Mucosa of gallbladder (tissue), 1 donor: ENCODE results near the gene MTFMT. TPM values are rescaled to one million over a fixed set of nuclear protein-coding genes. Genes with fewer than 3 reads are reported as not detected.
"Not testable (repeated sequence)": the region's sequence is repeated elsewhere in the genome, so short reads cannot be mapped to it uniquely, and the experiment has no call there.

Experiments
- DNase-seq: peaks from one replicate; pipeline ENCODE4 v3.0.0-alpha.2; 2020; ENCODE audit warnings: low spot score
- total RNA-seq: library from RNA; stranded (reverse); gene quantifications from one replicate; pipeline ENCODE4 v1.2.1, GENCODE V29; 2021
- donor health status: DM: no; HTN: no; CAD: no.

Gene MTFMT
- total RNA-seq, 1 donor from 2014 or later = 13.2 TPM

DNA sequence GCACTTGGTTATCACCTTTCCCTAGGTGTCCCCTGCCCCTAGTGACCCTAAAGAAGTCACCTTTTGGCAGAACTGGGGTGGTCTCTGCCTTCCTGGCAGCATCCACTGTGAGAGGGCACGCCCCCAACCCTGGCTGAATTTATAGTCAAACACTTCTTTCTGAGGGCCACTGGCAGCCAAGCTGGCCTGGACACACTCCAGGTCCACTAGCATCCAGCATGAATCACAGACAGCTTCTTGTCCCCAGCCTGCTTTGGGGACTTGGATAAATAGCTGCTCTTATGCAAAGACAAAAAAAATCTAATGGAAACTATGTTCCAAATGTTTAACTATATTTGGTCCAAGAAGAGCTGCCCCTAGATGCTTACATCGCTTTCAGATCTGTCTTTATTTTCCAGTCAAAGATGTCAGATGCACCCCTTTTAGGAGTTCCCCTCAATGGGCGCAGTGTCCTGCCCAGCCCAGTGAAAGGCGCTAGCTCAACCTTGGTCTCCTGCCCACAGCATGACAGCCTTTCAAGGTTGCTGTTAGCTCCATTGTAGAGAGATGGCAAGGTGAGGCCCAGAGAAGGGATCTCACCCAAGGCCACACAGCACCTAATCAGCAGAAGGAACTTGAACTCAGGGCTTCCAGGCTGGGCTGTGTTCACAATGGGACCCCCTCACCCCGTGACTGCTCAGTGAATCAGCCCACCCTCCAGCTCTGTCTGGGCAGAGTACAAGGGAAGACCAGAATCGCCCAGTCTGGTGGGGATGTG lies 31.4 kb upstream of the MTFMT start:
- DNase-seq = no peak

DNA sequence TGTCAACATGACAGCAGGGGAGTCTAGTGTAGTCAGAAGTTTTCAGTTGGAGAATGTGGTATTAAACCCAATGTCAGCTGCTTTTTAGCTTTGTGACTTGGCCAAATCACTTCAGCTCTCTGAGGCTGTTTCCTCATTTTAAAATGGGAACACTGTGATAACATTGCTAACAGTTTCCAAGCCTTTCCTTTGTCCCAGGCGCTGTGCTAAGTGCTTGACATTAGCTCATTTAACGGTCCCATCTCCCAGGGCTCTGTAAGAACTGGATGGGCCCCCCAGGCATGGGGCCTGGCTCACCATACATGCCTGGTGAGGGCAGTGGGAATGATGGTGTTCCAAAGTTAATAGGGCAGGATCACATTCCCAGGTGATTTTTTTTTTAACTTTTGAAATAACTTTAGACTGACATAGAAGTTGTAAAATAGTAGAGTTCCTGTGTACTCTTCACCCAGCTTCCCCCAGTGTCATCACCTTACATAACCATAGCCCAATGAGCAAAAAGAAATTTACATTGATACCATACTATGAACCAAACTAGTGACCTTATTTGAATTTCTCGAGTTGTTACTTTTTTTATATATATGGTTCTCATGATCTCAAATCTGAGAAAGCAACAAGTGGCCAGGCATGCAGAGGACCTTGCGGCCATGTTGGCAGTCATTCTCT lies 30.6 kb upstream of the MTFMT start:
- DNase-seq = no peak

DNA sequence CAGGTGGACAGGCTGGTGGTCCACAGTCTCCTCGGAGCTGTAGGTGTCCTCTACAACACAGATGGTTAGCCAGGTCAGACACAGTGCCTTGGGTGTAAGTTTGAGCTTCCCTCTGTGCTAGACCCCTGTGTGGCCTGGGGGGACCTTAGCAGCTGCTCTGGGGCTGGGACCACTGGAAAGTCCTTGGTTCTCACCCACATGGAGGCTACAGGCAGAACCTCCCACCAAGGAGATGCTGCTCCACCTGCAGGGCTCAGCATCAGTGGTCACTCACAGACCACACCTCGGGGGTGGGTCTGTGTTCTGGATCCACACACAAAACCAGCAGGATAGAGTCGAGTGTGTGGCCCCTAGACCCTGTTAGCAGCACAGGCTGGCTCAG lies 29.9 kb upstream of the MTFMT start:
- DNase-seq = no peak

DNA sequence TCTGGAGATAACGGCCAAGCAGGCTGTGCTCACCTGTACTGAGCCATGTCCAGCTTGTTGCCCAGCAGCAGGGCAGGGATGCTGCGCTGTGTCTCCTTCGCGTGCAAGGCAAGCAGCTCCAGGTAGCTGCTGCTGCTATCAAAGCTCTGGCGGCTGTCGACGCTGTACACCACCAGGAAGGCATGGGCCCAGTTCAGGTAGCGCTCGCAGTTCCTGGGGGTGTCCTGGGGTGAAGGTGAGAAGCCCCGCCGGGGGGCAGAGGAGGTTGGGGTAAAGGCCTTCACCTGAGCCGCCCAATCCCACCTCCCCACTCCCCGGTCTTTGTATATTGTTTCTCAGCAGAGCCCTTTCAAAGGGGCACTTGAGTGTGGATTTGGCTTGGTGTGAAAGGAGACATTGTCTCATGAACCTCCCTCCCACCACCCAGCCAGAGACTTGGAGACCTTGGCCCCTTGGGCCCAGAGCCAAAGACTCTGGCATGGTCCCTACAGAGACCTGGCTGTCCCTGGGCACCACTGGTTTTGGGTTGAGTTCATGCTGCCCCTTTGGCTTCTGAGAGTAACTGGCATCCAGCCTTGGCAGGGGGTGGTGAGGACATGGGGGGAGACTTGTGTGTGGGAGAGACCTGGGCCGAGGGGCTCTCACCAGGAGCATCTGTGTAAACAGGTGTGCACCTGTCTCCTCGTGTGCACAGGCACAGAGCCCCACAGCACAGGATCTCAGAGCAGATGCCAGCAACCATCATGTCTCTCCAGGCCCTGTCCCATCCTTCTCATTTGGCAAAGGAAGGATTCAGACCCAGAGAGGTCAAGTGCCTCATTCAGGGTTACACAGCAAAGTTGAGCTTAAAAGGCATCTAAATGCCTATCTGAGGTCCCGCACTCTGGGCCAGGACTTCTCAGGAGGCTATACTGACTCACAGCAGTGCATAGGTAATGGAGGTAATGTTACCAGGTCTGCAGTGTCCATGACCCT lies 29.2 kb upstream of the MTFMT start:
- no peak for DNase-seq

DNA sequence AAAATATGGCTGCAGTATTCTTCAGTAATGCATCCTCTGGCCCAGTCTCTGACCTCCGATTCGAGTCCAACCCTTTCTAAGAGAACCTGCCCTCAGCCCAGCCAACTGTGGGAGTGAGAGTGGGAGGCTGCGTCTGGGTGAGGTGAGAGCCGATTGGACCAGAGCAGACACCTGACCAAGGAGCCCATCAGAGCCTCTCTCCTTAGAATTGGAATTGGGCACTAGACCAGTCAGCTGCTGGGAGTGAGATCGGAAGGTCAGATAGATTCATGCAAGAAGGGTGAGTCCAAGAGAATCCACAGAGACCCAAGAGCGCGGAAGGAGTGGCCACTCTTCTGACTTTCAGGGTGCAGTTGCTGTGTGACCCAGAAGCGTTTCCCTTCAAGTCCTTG lies 28.1 kb upstream of the MTFMT start:
- no peak for DNase-seq

DNA sequence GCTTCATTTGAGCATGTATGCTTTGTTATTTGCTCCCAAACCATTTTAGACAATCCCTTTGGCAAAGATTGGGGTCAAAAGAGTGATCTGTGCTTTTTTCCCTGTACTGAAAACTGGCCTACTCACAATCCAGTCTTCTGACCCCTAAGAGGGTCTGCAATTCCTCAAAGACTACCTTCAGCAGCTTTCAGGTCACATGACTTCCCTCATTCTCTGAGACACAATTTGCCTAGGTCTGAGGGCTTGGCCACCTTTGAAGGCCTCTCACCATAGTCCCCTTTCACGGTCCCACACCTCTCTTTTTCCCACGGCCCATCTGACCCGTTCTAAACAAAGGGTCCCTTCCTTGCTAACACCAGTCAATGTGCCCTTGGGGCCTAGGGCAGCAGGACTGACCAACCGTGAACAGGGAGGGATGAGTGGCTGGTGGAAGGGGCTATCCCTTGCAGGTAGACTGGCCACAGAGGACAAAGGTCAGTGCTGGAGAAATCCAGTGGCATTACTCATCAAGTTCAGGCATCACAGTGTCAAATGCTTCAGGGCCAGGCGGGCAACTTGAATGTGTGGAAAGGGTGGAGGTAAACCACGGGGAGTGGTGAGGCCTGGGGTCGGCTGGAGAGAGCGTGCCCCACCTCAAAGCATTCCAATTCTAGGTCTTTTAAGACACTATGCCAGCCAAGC lies 27.6 kb upstream of the MTFMT start:
- peak; percentile 77 for DNase-seq

DNA sequence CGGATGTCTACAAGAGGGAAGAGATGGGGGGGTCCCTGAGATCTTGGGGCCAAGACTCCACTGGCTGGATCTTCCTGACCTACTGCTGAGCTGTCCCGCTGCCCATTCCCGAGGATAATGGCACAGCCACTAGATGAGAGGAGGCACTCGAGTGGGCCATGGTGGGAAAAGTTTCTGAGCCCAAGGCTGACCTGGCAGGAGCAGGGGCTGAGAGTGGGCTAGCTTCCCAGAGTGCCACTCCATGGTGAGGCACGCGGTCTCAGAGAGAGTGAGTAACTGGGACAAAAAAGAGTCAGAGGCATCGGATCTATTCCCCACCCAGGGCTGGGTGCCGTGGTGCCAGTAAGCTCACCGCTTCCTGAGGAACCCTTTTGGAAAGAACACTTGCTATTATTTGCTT lies 26.7 kb upstream of the MTFMT start:
- no peak for DNase-seq

DNA sequence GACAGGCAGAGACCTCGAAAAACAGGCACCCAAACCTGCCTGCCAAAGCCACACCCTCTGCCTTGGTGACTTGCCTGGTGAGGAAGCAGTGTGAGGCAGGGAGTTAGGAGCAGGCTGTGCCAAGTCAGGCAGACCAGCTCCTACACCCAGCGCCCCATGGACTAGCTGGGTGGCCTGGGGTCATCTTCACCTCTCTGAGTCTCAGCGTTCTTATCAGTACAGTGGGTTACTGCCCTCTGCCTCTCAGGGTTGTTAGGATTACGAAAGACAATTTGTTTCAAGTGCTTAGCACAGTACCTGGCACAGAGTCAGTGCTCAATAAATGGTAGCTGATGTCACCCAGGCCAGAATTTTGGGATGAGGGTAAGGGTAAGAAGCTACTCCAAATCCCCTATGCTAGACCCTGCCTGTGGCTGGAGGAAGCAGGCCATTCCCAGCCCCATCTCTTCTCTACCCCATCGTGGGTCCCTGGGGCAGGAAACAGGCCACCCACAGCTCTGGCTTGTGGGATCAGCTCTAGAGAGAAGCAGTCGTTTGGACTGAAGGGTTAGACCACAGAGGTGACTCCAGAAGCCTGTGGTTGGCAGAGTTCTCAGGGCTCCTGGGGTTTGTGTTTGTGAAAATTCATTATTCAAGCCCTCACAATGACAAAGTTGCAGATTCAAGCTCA lies 25.9 kb upstream of the MTFMT start:
- peak; percentile 71 for DNase-seq

DNA sequence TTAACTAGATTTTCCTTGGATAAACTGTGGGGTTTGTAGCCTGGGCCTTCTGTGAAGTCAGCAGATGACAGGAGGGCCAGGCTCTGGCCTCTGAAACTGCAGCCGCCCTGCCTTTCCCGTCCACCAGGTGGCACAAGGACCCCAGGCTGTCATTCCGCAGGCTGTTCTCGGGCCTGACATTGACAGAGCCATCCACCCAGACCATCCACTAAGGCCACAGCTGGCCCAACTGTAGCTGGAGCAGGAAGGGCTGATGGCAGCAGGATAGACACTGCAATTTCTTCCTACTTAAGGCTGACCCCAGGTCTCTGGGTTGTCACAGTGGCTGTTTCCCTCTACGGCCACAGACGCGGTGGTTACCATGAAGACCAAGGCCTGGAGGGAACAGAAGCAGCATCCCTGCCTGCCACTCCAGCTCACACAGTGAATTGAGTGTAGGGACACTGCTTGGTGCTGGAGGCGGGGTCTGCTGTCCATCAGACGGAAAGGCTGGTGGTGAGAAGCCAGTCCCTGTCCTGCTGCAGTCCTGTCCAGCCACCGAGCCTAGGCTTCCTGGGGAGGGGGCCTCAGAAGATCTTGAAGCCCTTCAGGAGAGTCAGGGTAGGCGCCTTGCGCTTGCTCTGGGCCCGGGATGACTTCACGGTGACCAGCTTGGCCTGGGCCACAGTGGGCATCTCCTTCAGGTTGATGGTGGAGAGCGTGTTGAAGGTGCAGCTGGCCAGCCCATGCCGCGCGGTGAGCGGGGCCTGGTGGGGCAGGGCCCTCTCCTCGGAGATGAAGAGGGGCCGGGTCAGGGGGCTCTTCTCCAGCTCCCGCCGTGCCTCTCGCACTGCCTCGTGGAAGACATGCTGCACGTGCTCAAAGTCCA lies 25.1 kb upstream of the MTFMT start:
- DNase-seq = peak; percentile 80

DNA sequence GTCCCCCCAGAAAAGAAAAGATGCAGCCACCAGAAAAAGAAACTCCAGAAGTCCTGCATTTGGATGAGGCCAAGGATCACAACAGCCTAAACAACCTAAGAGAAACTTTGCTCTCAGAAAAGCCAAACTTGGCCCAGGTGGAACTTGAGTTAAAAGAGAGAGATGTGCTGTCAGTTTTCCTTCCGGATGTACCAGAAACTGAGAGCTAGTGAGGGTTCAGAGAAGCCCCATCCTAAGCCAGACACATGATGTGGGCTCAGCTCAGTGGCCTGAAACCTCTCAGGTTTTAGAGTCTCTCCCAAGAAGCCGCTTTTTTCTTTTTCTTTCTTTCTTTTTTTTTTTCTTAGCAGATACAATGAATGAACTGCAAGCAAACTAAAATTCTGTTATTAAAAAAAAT lies 23.5 kb upstream of the MTFMT start:
- no peak for DNase-seq

DNA sequence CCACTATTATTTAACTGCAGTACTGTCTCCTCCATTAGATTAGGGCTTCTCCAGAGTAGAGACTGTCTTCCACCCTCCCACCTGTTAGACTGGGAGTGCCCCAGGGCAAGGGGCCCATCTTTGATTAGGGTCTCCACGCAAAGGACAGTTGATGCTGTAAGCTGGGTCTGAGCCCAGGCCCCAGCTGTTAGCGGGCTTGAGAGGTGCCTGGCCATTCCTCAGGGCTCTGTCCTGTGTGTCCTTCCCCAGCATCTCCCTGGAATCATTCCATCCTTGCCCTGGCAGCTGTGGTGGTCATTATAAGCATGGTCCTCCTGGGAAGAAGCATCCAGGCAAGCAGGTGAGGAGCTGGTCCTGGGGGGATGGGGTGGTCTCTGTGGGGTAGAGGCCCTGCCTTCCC lies 21.8 kb upstream of the MTFMT start:
- no peak for DNase-seq

DNA sequence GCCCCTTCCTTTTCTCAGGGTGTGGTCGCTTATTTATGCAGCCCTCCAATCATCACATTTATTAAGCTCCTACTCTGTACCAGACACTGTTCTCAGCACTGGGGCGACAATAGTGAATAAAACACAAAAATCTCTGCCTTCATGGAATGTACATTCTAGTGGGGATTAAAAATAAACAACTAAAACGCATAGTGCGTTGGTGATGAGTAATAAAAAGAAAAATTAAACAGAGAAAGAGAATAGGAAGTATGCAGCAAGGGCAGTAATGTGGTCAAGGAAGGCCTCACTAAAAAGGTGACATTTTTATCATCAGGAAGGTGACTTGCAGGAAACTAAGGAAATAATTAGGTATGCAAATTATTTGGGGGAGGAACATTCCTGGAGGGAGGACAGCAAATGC lies 20.8 kb upstream of the MTFMT start:
- no peak for DNase-seq

DNA sequence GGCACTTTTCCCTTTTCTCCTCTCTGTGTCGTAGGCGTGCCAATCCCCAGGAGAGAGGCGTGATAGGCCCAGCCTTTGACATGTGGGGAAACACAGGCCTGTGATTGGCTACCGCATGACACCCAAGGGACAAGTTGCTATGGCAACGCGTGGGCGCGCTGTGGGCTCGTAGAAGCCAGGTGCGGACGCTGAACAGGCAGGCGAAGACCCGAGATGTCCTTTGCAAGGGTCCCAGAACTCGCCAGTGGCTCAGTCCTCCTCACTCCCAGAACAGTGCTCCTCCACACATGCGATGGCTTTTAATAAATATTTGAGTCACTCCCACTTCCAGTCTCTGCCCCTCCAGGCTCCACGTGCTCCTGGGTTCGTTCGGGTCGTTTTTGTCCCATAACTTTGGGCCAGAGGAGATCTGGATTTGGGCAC lies 20.0 kb upstream of the MTFMT start:
- DNase-seq = peak; percentile 93

DNA sequence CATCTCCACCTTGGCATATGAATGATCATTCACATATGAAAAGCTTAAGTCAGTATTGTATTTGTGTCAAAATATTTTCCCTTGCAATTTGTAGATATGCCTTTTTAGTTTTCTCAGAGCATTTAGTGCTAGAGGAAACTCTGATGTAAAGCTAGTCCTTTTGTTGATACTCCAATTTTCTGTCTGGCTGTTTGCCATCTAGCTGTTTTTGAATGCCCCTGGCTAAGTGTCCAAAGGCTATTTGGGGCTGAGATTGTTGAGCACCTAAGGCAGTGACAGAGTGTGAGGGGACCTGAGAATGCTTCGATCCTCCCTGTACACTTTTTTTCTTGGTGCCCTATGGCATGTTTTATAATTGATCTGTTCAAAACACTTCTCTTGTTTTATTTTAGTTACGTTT lies 18.8 kb upstream of the MTFMT start:
- DNase-seq = no peak

DNA sequence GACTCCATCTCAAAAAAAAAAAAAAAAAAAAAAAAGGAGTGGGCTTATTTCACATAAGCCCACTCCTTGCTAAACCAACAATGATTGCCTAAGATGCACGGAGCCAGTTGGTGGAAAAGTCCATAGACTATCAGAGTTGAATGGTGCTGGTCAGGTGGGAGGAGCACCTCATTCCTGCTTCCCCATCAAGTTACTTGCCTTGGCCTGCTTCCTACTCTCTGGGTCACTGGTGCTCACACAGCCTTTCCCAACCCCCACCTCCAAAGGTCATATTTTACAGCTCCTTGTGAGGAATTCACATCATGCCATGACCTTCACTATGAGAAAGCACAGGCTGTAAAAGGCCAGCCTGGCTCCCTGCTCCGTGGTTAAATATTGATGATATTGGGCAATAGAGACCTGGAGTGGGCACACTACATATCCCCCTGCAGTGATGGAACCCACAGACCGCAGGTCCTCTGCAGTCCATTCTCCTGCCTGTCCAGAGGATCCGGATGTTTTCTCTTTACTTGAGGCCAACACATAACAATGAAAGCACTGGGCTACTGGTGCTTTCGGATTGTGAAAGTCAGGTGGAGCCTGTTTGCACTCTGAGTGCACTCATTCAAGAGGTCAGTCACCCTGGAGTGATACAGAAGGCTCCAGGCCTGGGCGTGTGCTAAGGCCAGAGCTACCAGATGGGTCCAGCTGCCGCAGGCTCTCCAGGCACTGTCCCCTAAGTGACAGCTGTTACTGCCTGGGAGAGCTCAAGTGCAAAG lies 15.5 kb upstream of the MTFMT start, which contains the start of gene SLC51B:
Gene SLC51B (plus strand): TSS at position 664 of the 758 bp plus-strand sequence. CDS start 4,618 bp downstream, outside the sequence.
- peak; percentile 69 for DNase-seq

DNA sequence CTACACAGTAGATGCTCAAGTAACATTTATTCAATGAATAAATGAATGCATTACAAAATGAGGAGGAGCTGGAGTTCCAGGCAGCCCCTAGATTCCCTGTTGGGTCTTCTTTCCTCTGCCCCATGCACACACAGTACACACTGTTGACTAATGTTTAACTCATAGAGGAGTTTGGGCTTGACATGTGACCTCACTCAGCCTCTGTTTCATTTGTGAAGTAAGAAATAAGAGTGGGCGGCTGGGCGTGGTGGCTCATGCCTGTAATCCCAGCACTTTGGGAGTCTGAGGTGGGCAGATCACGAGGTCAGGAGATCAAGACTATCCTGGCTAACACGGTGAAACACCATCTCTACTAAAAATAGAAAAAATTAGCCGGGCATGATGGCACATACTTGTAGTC lies 14.8 kb upstream of the MTFMT start:
- DNase-seq = not testable (repeated sequence)

DNA sequence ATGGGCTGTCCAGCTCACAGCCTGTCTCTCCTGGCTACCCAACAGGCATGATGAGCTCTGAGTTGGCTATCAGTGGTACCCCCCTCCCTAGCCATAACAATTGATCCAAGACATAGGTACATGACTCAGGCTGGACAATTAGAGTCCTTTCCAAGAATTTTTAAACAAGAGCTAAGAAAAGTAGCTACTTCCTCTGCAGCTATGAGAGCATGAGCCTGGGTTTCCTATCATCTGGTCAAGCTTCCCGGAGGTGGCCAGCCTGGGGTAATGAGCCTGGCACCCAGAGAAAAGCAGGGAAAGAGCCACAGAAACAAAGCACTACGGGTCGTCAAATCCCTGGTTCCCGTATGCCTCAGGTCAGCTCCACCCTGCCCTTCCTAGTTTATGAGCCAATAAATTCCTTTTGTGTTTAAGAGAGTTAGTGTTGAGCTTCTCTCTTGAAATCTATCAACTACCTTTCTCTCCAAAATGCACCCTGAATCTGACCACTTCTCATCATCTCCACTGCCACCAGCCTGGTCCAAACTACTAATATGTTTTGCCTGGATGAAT lies 13.4 kb upstream of the MTFMT start:
- no peak for DNase-seq

DNA sequence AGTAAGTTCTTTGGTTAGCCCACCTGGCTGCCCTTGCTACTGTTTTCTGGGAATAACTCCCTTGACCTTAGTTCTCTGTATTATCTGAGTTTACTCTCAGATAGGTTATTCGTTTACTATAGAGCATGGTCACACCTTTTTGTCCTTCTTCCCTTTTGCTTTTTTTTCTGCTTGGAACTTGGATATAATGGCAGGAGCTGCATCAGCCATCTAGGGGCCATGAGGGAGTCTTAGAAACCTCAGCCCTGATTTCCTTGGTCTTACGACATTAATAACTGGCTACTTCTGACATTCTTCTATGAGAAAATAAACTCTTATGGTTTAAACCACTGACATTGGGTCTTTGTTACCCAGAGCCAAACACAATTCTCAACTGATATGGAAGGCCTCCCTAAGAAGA lies 12.3 kb upstream of the MTFMT start:
- no peak for DNase-seq

DNA sequence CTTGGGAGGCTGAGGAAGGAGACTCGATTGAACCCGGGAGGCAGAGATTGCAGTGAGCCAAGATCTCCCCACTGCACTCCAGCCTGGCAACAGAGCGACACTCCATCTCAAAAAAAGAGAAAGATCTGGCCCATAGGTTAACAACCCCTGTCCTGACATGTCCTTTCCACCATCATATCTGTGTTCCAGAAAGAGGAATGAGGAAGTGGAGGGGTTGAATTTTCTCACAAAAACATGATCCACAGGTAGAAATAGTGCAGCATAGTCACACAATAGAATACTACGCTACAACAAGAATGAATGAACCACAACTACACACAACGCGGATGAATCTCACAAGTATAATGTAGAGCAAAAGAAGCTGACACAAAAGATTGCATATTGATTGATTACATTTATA lies 11.0 kb upstream of the MTFMT start:
- no peak for DNase-seq
